ENCODE results near the gene LCLAT1.
"Not testable (repeated sequence)": the region's sequence is repeated elsewhere in the genome, so short reads cannot be mapped to it uniquely, and the experiment has no call there.

The LCLAT1 gene

GRCh38 chr2:30643013-30643412 is 196.0 kb downstream of the LCLAT1 start:
- DNase-seq (ENCODE audit: low read depth, low spot score): not testable (repeated sequence)

- no peak for DNase-seq (ENCODE audit: low read depth, low spot score)
These were observed 196.6 kb downstream of the LCLAT1 start for GRCh38 chr2:30643674-30644073.

- no peak for DNase-seq (ENCODE audit: low read depth, low spot score)
These were observed 198.2 kb downstream of the LCLAT1 start for GRCh38 chr2:30645081-30645744.

GRCh38 chr2:30645745-30646119 is 198.7 kb downstream of the LCLAT1 start:
- DNase-seq (ENCODE audit: low read depth, low spot score): no peak

GRCh38 chr2:30647752-30648457 is 200.9 kb downstream of the LCLAT1 start:
- DNase-seq (ENCODE audit: low read depth, low spot score): no peak

GRCh38 chr2:30649278-30649677 is 202.2 kb downstream of the LCLAT1 start:
- no peak for DNase-seq (ENCODE audit: low read depth, low spot score)

GRCh38 chr2:30649828-30650227 is 202.8 kb downstream of the LCLAT1 start:
- no peak for DNase-seq (ENCODE audit: low read depth, low spot score)

GRCh38 chr2:30652271-30652915 is 205.3 kb downstream of the LCLAT1 start:
- DNase-seq (ENCODE audit: low read depth, low spot score): no peak

GRCh38 chr2:30653847-30654246 is 206.8 kb downstream of the LCLAT1 start:
- peak; percentile 64 for DNase-seq (ENCODE audit: low read depth, low spot score)

- no peak for DNase-seq (ENCODE audit: low read depth, low spot score)
These were observed 207.4 kb downstream of the LCLAT1 start for GRCh38 chr2:30654404-30654803.

- no peak for DNase-seq (ENCODE audit: low read depth, low spot score)
These were observed 208.2 kb downstream of the LCLAT1 start for GRCh38 chr2:30655211-30655610.

GRCh38 chr2:30655660-30656059 is 208.6 kb downstream of the LCLAT1 start:
- DNase-seq (ENCODE audit: low read depth, low spot score): no peak

GRCh38 chr2:30656079-30656478 is 209.0 kb downstream of the LCLAT1 start:
- DNase-seq (ENCODE audit: low read depth, low spot score): no peak

- no peak for DNase-seq (ENCODE audit: low read depth, low spot score)
These were observed 214.4 kb downstream of the LCLAT1 start for GRCh38 chr2:30661173-30662107.

- DNase-seq (ENCODE audit: low read depth, low spot score): no peak
These were observed 215.5 kb downstream of the LCLAT1 start for GRCh38 chr2:30662268-30663131.

- DNase-seq (ENCODE audit: low read depth, low spot score): no peak
These were observed 216.3 kb downstream of the LCLAT1 start for GRCh38 chr2:30663321-30663720.

GRCh38 chr2:30663806-30664205 is 216.8 kb downstream of the LCLAT1 start:
- DNase-seq (ENCODE audit: low read depth, low spot score): no peak

GRCh38 chr2:30664761-30665358 is 217.8 kb downstream of the LCLAT1 start:
- no peak for DNase-seq (ENCODE audit: low read depth, low spot score)

GRCh38 chr2:30665761-30666265 is 218.8 kb downstream of the LCLAT1 start:
- DNase-seq (ENCODE audit: low read depth, low spot score): no peak

- DNase-seq (ENCODE audit: low read depth, low spot score): no peak
These were observed 219.3 kb downstream of the LCLAT1 start for GRCh38 chr2:30666266-30666874.
